Endodermal cell (in vitro differentiated cells): ENCODE results near the gene FAM174C. TPM values are rescaled to one million over a fixed set of nuclear protein-coding genes. Genes with fewer than 3 reads are reported as not detected.

Experiments used
- DNase-seq: peaks from one replicate; pipeline ENCODE4 v3.0.0-alpha.2; 2017
- H3K27ac ChIP-seq: 2 replicates; pipeline ENCODE4 v1.5.1; 2013; ENCODE audit warnings: mild to moderate bottlenecking, low read depth, low read length, moderate library complexity
- H3K27me3 ChIP-seq: 2 replicates; pipeline ENCODE4 v1.6.1; 2013; ENCODE audit warnings: mild to moderate bottlenecking, low read length, moderate library complexity; ENCODE audit not compliant: insufficient read depth, control insufficient read depth, poor library complexity, severe bottlenecking
- H3K36me3 ChIP-seq: 2 replicates; pipeline ENCODE4 v1.7.0; 2013; ENCODE audit warnings: mild to moderate bottlenecking, low read length, moderate library complexity; ENCODE audit not compliant: control insufficient read depth, insufficient read depth
- H3K4me1 ChIP-seq: one replicate; pipeline ENCODE4 v1.7.0; 2013; ENCODE audit warnings: low read length; ENCODE audit not compliant: control insufficient read depth, insufficient read depth
- H3K4me3 ChIP-seq: 2 replicates; pipeline ENCODE4 v1.5.1; 2013; ENCODE audit warnings: mild to moderate bottlenecking, low read length, moderate library complexity
- H3K9ac ChIP-seq: 2 replicates; pipeline ENCODE4 v1.6.1; 2013; ENCODE audit warnings: mild to moderate bottlenecking, low read length, moderate library complexity; ENCODE audit not compliant: poor library complexity, severe bottlenecking; ENCODE audit errors: extremely low read depth
- H3K9me3 ChIP-seq: 2 replicates; pipeline ENCODE4 v1.6.1; 2013; ENCODE audit warnings: mild to moderate bottlenecking, low read length, moderate library complexity; ENCODE audit not compliant: control insufficient read depth
- H3K27ac Mint-ChIP-seq: 2 replicates; pipeline ENCODE4 v1.8.0; 2020; ENCODE audit warnings: mixed read lengths
- H3K27me3 Mint-ChIP-seq: 2 replicates; pipeline ENCODE4 v1.8.0; 2021; ENCODE audit warnings: mild to moderate bottlenecking, mixed read lengths; ENCODE audit not compliant: insufficient read depth
- H3K36me3 Mint-ChIP-seq: 2 replicates; pipeline ENCODE4 v1.8.0; 2020; ENCODE audit warnings: low read depth, mixed read lengths
- H3K4me1 Mint-ChIP-seq: 2 replicates; pipeline ENCODE4 v1.8.0; 2020; ENCODE audit warnings: mixed read lengths
- H3K4me3 Mint-ChIP-seq: 2 replicates; pipeline ENCODE4 v1.8.0; 2020; ENCODE audit warnings: mild to moderate bottlenecking, moderate library complexity, mixed read lengths
- H3K9me3 Mint-ChIP-seq: 2 replicates; pipeline ENCODE4 v1.8.0; 2020; ENCODE audit warnings: mild to moderate bottlenecking, mixed read lengths
- WGBS, 2 experiments: methylation state at CpG; one replicate each; pipeline versions ENCODE4 v1.1.5 to v1.1.7; 2013; ENCODE audit warnings: missing lambda C conversion rate in 2 of 2, mixed read lengths in 1 of 2; ENCODE audit not compliant: insufficient coverage in 1 of 2, insufficient read length in 1 of 2; 5-methylcytosine and 5-hydroxymethylcytosine counted together
- total RNA-seq, 2 donors: library from RNA; stranded (reverse); fragmentation: NEBNext Ultra II Directional in 1 of 2; extraction: Animal tissue kit (Norgen Biotek cat#: 25700) in 1 of 2; gene quantifications; 2 replicates in 1 of 2; 3 replicates in 1 of 2; pipeline ENCODE4 v1.2.1, GENCODE V29; 2021
- TF ChIP-seq, protein P1 (sequence below): fragments of 200-600 bp; sonication (generic); conservative IDR thresholded peaks from 2 replicates; pipeline ENCODE4 v1.5.0; 2021; ENCODE audit warnings: antibody characterized with exemption, mild to moderate bottlenecking

The FAM174C gene
- total RNA-seq, 2 donors from 2014 or later: 45.1 to 46.0 TPM

GRCh38 chr19:1239420-1239795 is 35.9 kb upstream of the FAM174C start:
- no peak overlapping the region for H3K9ac ChIP-seq
- no peaks in the 10 kb centered on the region for H3K27me3 ChIP-seq
- no peak overlapping the region for H3K27ac ChIP-seq

GRCh38 chr19:1239796-1240737 is 35.3 kb upstream of the FAM174C start:
- Mint-ChIP-seq H3K9me3 (no peaks in the 10 kb centered on the region), H3K36me3 (peaks cover 2% of the 10 kb centered on the region), H3K27me3 (no peaks in the 10 kb centered on the region), H3K4me3 (peak overlapping the region; percentile 76), H3K4me1 (peaks cover 11% of the 10 kb centered on the region), H3K27ac (peak overlapping the region; percentile 85)
- Histone ChIP-seq H3K9me3 (no peaks in the 10 kb centered on the region), H3K4me3 (peak overlapping the region; percentile 67), H3K27ac (no peak overlapping the region), H3K36me3 (peaks cover 3% of the 10 kb centered on the region), H3K9ac (peak overlapping the region; percentile 34), H3K4me1 (peaks cover 5% of the 10 kb centered on the region), H3K27me3 (no peaks in the 10 kb centered on the region)
- TF ChIP-seq, protein P1, sequence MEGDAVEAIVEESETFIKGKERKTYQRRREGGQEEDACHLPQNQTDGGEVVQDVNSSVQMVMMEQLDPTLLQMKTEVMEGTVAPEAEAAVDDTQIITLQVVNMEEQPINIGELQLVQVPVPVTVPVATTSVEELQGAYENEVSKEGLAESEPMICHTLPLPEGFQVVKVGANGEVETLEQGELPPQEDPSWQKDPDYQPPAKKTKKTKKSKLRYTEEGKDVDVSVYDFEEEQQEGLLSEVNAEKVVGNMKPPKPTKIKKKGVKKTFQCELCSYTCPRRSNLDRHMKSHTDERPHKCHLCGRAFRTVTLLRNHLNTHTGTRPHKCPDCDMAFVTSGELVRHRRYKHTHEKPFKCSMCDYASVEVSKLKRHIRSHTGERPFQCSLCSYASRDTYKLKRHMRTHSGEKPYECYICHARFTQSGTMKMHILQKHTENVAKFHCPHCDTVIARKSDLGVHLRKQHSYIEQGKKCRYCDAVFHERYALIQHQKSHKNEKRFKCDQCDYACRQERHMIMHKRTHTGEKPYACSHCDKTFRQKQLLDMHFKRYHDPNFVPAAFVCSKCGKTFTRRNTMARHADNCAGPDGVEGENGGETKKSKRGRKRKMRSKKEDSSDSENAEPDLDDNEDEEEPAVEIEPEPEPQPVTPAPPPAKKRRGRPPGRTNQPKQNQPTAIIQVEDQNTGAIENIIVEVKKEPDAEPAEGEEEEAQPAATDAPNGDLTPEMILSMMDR: peak; percentile 97
- WGBS, 2 experiments: 5 to 12% methylated on average over 26 to 80 of the region's 84 CpGs
- DNase-seq: peak; percentile 94

More at GRCh38 chr19:1239420-1239795, 35.9 kb upstream of the FAM174C start:
- 91 to 94% methylated on average over 6 to 11 of the region's 11 CpGs for WGBS, 2 experiments
- Histone ChIP-seq H3K9me3 (no peaks in the 10 kb centered on the region), H3K36me3 (peaks cover 3% of the 10 kb centered on the region), H3K4me1 (no peaks in the 10 kb centered on the region), H3K4me3 (peak overlapping the region; percentile 67)
- H3K27ac Mint-ChIP-seq: peak overlapping the region; percentile 85
- H3K27me3 Mint-ChIP-seq: no peaks in the 10 kb centered on the region
- H3K4me1 Mint-ChIP-seq: peaks cover 9% of the 10 kb centered on the region
- TF ChIP-seq, protein P1: no peak
- H3K9me3 Mint-ChIP-seq: no peaks in the 10 kb centered on the region
- no peak for DNase-seq
- H3K4me3 Mint-ChIP-seq: peak overlapping the region; percentile 76
- H3K36me3 Mint-ChIP-seq: no peaks in the 10 kb centered on the region

GRCh38 chr19:1240925-1241324 is 34.4 kb upstream of the FAM174C start:
- peaks cover 11% of the 10 kb centered on the region for H3K4me1 Mint-ChIP-seq
- peaks cover 2% of the 10 kb centered on the region for H3K36me3 Mint-ChIP-seq
- Histone ChIP-seq H3K9ac (peak overlapping the region; percentile 59), H3K9me3 (no peaks in the 10 kb centered on the region), H3K36me3 (no peaks in the 10 kb centered on the region), H3K4me1 (peaks cover 5% of the 10 kb centered on the region), H3K27ac (no peak overlapping the region), H3K27me3 (no peaks in the 10 kb centered on the region), H3K4me3 (peak overlapping the region; percentile 78)
- TF ChIP-seq, protein P1: no peak
- H3K9me3 Mint-ChIP-seq: no peaks in the 10 kb centered on the region
- WGBS, 2 experiments: 83 to 84% methylated on average over 15 of the region's 15 CpGs
- DNase-seq: peak; percentile 61
- peak overlapping the region; percentile 76 for H3K4me3 Mint-ChIP-seq
- H3K27me3 Mint-ChIP-seq: no peaks in the 10 kb centered on the region
- peak overlapping the region; percentile 96 for H3K27ac Mint-ChIP-seq
